DMS114 treated with DMSO at 0.1 percent for 48 hours (cell line): ENCODE data around the gene IL17REL.

Source experiments
- DNase-seq: peaks from one replicate; lab custom pipeline; 2025; ENCODE audit not compliant: unreplicated experiment; lab: John Stamatoyannopoulos, UW

Gene IL17REL

GRCh38 chr22:50027639-50028537 is 15.3 kb upstream of the IL17REL start:
- no peak for DNase-seq

GRCh38 chr22:50025993-50026392 is 13.4 kb upstream of the IL17REL start:
- no peak for DNase-seq

- DNase-seq, result no peak
Measured at GRCh38 chr22:50022171-50022819, 9.7 kb upstream of the IL17REL start.

GRCh38 chr22:50020606-50021005 is 8.0 kb upstream of the IL17REL start:
- no peak for DNase-seq

- DNase-seq, result no peak
Measured at GRCh38 chr22:50019316-50019715, 6.8 kb upstream of the IL17REL start.

GRCh38 chr22:50018608-50019285 is 6.2 kb upstream of the IL17REL start:
- DNase-seq, result no peak

- no peak for DNase-seq
Measured at GRCh38 chr22:50017701-50018224, 5.2 kb upstream of the IL17REL start.

- no peak for DNase-seq
Measured at GRCh38 chr22:50016988-50017700, 4.6 kb upstream of the IL17REL start.

GRCh38 chr22:50016308-50016987 is 3.9 kb upstream of the IL17REL start:
- DNase-seq, result no peak

GRCh38 chr22:50015451-50016307 is 3.1 kb upstream of the IL17REL start:
- no peak for DNase-seq

- DNase-seq, result no peak
Measured at GRCh38 chr22:50014655-50015401, 2.3 kb upstream of the IL17REL start.

GRCh38 chr22:50014053-50014501 is 1.5 kb upstream of the IL17REL start:
- DNase-seq, result no peak

GRCh38 chr22:50011447-50012210 is 936 bp downstream of the IL17REL start:
- DNase-seq, result no peak

- DNase-seq, result no peak
Measured at GRCh38 chr22:50010676-50011446, 1.7 kb downstream of the IL17REL start.

- DNase-seq, result no peak
Measured at GRCh38 chr22:50009765-50010675, 2.5 kb downstream of the IL17REL start.

GRCh38 chr22:50009251-50009650 is 3.3 kb downstream of the IL17REL start:
- DNase-seq, result no peak
